Measurements from ENCODE around the gene KCNH5. TPM values are rescaled to one million over a fixed set of nuclear protein-coding genes. Genes with fewer than 3 reads are reported as not detected.

Gene KCNH5
- polyA plus RNA-seq, 1 of the 3 experiments (the other 2 are of a cell fraction): not detected

DNA sequence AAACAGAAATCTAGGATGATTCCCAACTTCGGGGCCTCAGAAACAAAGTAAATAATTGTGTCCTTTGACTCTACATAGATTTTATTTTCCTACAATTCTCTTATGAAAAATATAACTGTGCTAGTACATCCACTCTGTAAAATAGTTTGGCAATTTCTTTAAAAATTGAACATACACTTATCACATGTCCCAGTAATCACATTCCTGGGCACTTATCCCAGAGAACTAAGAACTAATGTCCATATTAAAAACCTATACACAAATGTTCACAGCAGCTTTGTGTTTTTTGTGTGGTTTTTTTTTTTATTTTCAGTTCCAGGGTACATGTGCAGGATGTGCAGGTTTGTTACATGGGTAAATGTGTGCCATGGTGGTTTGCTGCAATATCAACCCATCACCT lies 99.0 kb downstream of the KCNH5 start:
- Histone ChIP-seq H3K4me3 (ENCODE audit: low read depth in 2 of 2, low read length in 1 of 2) (no peak overlapping the region), H3K9ac (no peak overlapping the region), H3K4me1 (ENCODE audit: control insufficient read depth in 1 of 2, insufficient read depth in 2 of 2, low read depth in 1 of 2, low read length in 1 of 2) (peaks cover 0 to 13% of the 10 kb centered on the region in 2 experiments; a peak in 1 of 4 replicates), H4K20me1 (ENCODE audit: insufficient read depth) (no peaks in the 10 kb centered on the region), H3K79me2 (ENCODE audit: insufficient read depth) (no peaks in the 10 kb centered on the region), H3K9me3 (no peaks in the 10 kb centered on the region), H3K9me2 (no peaks in the 10 kb centered on the region), H3K4me2 (no peak overlapping the region), H2AFZ (ENCODE audit: low read depth) (no peak overlapping the region), H3K36me3 (replicated peaks in 1 of 2; ENCODE audit: control insufficient read depth in 1 of 2, insufficient read depth in 2 of 2, low read length in 1 of 2) (no peaks in the 10 kb centered on the region), H3K27me3 (ENCODE audit: insufficient read depth) (no peaks in the 10 kb centered on the region), H3K27ac (ENCODE audit: low read depth in 2 of 2, low read length in 1 of 2) (no peak overlapping the region), H3F3A (replicated peaks; ENCODE audit: insufficient read depth) (peaks cover 4% of the 10 kb centered on the region)
- no peak for TF ChIP-seq YY1 (IDR thresholded peaks at IDR 0.05; ENCODE audit: low read depth)
- TF ChIP-seq POLR2AphosphoS5 (IDR thresholded peaks at IDR 0.05; ENCODE audit: low read depth, low read length): no peak
- TF ChIP-seq RCOR1 (IDR thresholded peaks at IDR 0.05; ENCODE audit: low read length): no peak
- no peak for TF ChIP-seq TEAD4 (IDR thresholded peaks at IDR 0.05; ENCODE audit: borderline replicate concordance, insufficient read depth)
- TF ChIP-seq SMC3 (IDR thresholded peaks at IDR 0.05; ENCODE audit: low read depth, low read length): no peak
- TF ChIP-seq TCF12 (IDR thresholded peaks at IDR 0.05): no peak
- POLR2A ChIA-PET: no interaction called here
- CTCF ChIA-PET: no interaction called here
- 60% methylated on average over 1 of the region's 1 CpG for WGBS (ENCODE audit: low lambda C conversion rate)
- no peak for DNase-seq

DNA sequence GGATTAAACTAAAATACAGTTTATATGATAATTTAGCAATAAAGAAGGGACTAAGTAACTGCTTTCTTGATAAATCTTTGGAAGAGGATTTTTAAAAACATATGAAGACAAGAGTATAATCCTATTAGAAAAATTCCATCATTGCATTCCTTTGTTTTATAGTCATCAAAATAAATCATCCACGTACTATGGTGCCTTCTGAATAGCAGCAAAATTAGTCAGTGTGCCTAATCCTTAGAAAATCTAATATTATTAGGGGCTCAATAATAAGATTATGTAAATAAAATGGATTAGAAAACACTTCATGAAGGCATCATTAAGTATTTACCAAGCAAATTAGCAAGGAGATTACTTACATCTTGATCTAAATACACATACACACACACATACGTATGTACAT lies 102.1 kb downstream of the KCNH5 start:
- WGBS (ENCODE audit: low lambda C conversion rate): 28% methylated on average over 2 of the region's 2 CpGs
- H3K27ac ChIP-seq (ENCODE audit: low read depth in 2 of 2, low read length in 1 of 2): peak overlapping the region in 1 of 2 experiments; percentile 42; a peak in 2 of 4 replicates
- TF ChIP-seq, protein P1, sequence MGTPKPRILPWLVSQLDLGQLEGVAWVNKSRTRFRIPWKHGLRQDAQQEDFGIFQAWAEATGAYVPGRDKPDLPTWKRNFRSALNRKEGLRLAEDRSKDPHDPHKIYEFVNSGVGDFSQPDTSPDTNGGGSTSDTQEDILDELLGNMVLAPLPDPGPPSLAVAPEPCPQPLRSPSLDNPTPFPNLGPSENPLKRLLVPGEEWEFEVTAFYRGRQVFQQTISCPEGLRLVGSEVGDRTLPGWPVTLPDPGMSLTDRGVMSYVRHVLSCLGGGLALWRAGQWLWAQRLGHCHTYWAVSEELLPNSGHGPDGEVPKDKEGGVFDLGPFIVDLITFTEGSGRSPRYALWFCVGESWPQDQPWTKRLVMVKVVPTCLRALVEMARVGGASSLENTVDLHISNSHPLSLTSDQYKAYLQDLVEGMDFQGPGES (IDR thresholded peaks at IDR 0.05; ENCODE audit: low read depth, low read length): no peak
- TF ChIP-seq, protein P2, sequence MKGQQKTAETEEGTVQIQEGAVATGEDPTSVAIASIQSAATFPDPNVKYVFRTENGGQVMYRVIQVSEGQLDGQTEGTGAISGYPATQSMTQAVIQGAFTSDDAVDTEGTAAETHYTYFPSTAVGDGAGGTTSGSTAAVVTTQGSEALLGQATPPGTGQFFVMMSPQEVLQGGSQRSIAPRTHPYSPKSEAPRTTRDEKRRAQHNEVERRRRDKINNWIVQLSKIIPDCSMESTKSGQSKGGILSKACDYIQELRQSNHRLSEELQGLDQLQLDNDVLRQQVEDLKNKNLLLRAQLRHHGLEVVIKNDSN (IDR thresholded peaks at IDR 0.05; ENCODE audit: borderline replicate concordance, low read depth): no peak
- TF ChIP-seq TCF12 (IDR thresholded peaks at IDR 0.05): no peak
- TF ChIP-seq, protein P3, sequence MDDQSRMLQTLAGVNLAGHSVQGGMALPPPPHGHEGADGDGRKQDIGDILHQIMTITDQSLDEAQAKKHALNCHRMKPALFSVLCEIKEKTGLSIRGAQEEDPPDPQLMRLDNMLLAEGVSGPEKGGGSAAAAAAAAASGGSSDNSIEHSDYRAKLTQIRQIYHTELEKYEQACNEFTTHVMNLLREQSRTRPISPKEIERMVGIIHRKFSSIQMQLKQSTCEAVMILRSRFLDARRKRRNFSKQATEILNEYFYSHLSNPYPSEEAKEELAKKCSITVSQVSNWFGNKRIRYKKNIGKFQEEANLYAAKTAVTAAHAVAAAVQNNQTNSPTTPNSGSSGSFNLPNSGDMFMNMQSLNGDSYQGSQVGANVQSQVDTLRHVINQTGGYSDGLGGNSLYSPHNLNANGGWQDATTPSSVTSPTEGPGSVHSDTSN (IDR thresholded peaks at IDR 0.05): peak; percentile 34; the same call in 1 of the 2 replicates
- TF ChIP-seq, protein P4, sequence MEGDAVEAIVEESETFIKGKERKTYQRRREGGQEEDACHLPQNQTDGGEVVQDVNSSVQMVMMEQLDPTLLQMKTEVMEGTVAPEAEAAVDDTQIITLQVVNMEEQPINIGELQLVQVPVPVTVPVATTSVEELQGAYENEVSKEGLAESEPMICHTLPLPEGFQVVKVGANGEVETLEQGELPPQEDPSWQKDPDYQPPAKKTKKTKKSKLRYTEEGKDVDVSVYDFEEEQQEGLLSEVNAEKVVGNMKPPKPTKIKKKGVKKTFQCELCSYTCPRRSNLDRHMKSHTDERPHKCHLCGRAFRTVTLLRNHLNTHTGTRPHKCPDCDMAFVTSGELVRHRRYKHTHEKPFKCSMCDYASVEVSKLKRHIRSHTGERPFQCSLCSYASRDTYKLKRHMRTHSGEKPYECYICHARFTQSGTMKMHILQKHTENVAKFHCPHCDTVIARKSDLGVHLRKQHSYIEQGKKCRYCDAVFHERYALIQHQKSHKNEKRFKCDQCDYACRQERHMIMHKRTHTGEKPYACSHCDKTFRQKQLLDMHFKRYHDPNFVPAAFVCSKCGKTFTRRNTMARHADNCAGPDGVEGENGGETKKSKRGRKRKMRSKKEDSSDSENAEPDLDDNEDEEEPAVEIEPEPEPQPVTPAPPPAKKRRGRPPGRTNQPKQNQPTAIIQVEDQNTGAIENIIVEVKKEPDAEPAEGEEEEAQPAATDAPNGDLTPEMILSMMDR (IDR thresholded peaks at IDR 0.05): no peak
- TF ChIP-seq RAD21 (IDR thresholded peaks at IDR 0.05; ENCODE audit: low read length): no peak
- no peak for TF ChIP-seq RXRA (IDR thresholded peaks at IDR 0.05; ENCODE audit: borderline replicate concordance, low read depth)
- TF ChIP-seq MXI1 (IDR thresholded peaks at IDR 0.05; ENCODE audit: low read depth, low read length): no peak
- TF ChIP-seq FOSL2 (IDR thresholded peaks at IDR 0.05; ENCODE audit: borderline replicate concordance, low read depth): peak; percentile 49; the same call in 1 of the 2 replicates
- peak; percentile 47 for TF ChIP-seq JUND (IDR thresholded peaks at IDR 0.05)
- TF ChIP-seq NRF1 (IDR thresholded peaks at IDR 0.05; ENCODE audit: low read depth, low read length): no peak
- no peak for TF ChIP-seq FOXM1 (IDR thresholded peaks at IDR 0.05; ENCODE audit: low read depth)
- TF ChIP-seq GABPA (IDR thresholded peaks at IDR 0.05; ENCODE audit: low read depth): no peak
- TF ChIP-seq, protein P5, sequence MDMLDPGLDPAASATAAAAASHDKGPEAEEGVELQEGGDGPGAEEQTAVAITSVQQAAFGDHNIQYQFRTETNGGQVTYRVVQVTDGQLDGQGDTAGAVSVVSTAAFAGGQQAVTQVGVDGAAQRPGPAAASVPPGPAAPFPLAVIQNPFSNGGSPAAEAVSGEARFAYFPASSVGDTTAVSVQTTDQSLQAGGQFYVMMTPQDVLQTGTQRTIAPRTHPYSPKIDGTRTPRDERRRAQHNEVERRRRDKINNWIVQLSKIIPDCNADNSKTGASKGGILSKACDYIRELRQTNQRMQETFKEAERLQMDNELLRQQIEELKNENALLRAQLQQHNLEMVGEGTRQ (IDR thresholded peaks at IDR 0.05; ENCODE audit: borderline replicate concordance, low read depth, low read length): no peak
- TF ChIP-seq MEF2A (IDR thresholded peaks at IDR 0.05; ENCODE audit: borderline replicate concordance, low read depth): no peak
- TF ChIP-seq TEAD4 (IDR thresholded peaks at IDR 0.05; ENCODE audit: borderline replicate concordance, insufficient read depth): no peak
- TF ChIP-seq EP300 (IDR thresholded peaks at IDR 0.05; ENCODE audit: borderline replicate concordance in 1 of 2, low read depth in 1 of 2, low read length in 1 of 2): 0 out of 4 replicates have a peak, but pooled peaks of 1 of the 2 experiments have one; percentile 21
- TF ChIP-seq, protein P6, sequence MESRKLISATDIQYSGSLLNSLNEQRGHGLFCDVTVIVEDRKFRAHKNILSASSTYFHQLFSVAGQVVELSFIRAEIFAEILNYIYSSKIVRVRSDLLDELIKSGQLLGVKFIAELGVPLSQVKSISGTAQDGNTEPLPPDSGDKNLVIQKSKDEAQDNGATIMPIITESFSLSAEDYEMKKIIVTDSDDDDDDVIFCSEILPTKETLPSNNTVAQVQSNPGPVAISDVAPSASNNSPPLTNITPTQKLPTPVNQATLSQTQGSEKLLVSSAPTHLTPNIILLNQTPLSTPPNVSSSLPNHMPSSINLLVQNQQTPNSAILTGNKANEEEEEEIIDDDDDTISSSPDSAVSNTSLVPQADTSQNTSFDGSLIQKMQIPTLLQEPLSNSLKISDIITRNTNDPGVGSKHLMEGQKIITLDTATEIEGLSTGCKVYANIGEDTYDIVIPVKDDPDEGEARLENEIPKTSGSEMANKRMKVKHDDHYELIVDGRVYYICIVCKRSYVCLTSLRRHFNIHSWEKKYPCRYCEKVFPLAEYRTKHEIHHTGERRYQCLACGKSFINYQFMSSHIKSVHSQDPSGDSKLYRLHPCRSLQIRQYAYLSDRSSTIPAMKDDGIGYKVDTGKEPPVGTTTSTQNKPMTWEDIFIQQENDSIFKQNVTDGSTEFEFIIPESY (IDR thresholded peaks at IDR 0.05; ENCODE audit: borderline replicate concordance, low read depth): no peak

More for the DNA sequence above, 102.1 kb downstream of the KCNH5 start:
- H3K27me3 ChIP-seq (ENCODE audit: insufficient read depth): no peaks in the 10 kb centered on the region
- no peak overlapping the region; the same call in 1 of the 2 replicates for H3K4me2 ChIP-seq
- H3K79me2 ChIP-seq (ENCODE audit: insufficient read depth): no peaks in the 10 kb centered on the region
- no peaks in the 10 kb centered on the region for H3K36me3 ChIP-seq (replicated peaks in 1 of 2; ENCODE audit: control insufficient read depth in 1 of 2, insufficient read depth in 2 of 2, low read length in 1 of 2)
- H3K9ac ChIP-seq: no peak overlapping the region
- H3K4me3 ChIP-seq (ENCODE audit: low read depth in 2 of 2, low read length in 1 of 2): no peak overlapping the region
- peaks cover 4% of the 10 kb centered on the region for H3F3A ChIP-seq (replicated peaks; ENCODE audit: insufficient read depth)
- peaks cover 0 to 13% of the 10 kb centered on the region in 2 experiments; a peak in 1 of 4 replicates for H3K4me1 ChIP-seq (ENCODE audit: control insufficient read depth in 1 of 2, insufficient read depth in 2 of 2, low read depth in 1 of 2, low read length in 1 of 2)
- no peak overlapping the region for H2AFZ ChIP-seq (ENCODE audit: low read depth)
- CTCF ChIA-PET: no interaction called here
- no peaks in the 10 kb centered on the region for H4K20me1 ChIP-seq (ENCODE audit: insufficient read depth)
- H3K9me3 ChIP-seq: no peaks in the 10 kb centered on the region
- H3K9me2 ChIP-seq: no peaks in the 10 kb centered on the region
- POLR2A ChIA-PET: no interaction called here
- no peak for DNase-seq

All from SK-N-SH (cell line).